ENCODE data around the gene NR6A1.
A peak's percentile ranks its signal among the peaks of the same experiment; 100 is the strongest.

The NR6A1 gene

DNA sequence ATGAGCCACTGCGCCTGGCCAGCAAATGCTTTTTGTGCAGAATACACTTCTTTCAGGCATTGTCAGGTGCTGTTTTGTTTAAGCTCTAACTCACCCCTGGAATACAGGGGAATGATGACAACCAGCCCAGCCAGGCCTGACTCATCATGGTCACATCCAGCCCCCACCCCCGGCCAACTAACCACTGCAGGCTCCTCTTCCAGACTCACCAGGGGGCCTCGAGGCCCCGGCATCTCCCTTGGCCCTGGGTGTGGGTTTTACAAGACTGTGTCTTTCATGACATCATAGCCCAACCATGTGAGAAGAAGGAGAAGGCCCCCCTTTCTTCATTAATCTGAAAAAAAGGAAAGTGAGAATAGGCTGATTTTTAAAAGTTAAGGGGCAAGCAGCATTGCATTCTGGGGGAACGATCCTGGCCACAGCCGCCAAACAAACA lies 41.3 kb upstream of the NR6A1 start (continued):
- TF ChIP-seq GLIS1 (tag by site-specific recombination; IDR thresholded peaks at IDR 0.05) (peak; percentile 88), ZNF366 (tag by site-specific recombination; conservative IDR thresholded peaks at IDR 0.05) (peak; percentile 84), ZNF514 (tag by site-specific recombination; IDR thresholded peaks at IDR 0.05) (no peak), SP7 (tag by site-specific recombination; IDR thresholded peaks at IDR 0.05) (peak; percentile 61; the same call in 1 of the 2 replicates), KLF8 (tag by site-specific recombination; IDR thresholded peaks at IDR 0.05) (peak; percentile 36; the same call in 1 of the 2 replicates), OSR2 (tag by site-specific recombination; IDR thresholded peaks at IDR 0.05) (peak; percentile 9; the same call in 1 of the 2 replicates), BCL11A (tag by site-specific recombination; IDR thresholded peaks at IDR 0.05; ENCODE audit: low read depth) (no peak), ZFP69B (tag by site-specific recombination; IDR thresholded peaks at IDR 0.05) (0 out of 2 replicates have a peak, but pooled peaks have one; percentile 15), ZNF837 (tag by site-specific recombination; IDR thresholded peaks at IDR 0.05) (no peak), ZNF530 (tag by site-specific recombination; IDR thresholded peaks at IDR 0.05; ENCODE audit: low read depth) (no peak), ZNF335 (tag by site-specific recombination; conservative IDR thresholded peaks at IDR 0.05) (peak; percentile 48; the same call in 1 of the 2 replicates), ZNF561 (tag by site-specific recombination; IDR thresholded peaks at IDR 0.05; ENCODE audit: borderline replicate concordance) (peak; percentile 72; the same call in 1 of the 2 replicates), ZNF747 (tag by site-specific recombination; IDR thresholded peaks at IDR 0.05) (no peak), ZNF529 (tag by site-specific recombination; IDR thresholded peaks at IDR 0.05; ENCODE audit: insufficient replicate concordance) (no peak), GLIS2 (tag by site-specific recombination; IDR thresholded peaks at IDR 0.05) (peak; percentile 66)
- TF ChIP-seq, protein P1, sequence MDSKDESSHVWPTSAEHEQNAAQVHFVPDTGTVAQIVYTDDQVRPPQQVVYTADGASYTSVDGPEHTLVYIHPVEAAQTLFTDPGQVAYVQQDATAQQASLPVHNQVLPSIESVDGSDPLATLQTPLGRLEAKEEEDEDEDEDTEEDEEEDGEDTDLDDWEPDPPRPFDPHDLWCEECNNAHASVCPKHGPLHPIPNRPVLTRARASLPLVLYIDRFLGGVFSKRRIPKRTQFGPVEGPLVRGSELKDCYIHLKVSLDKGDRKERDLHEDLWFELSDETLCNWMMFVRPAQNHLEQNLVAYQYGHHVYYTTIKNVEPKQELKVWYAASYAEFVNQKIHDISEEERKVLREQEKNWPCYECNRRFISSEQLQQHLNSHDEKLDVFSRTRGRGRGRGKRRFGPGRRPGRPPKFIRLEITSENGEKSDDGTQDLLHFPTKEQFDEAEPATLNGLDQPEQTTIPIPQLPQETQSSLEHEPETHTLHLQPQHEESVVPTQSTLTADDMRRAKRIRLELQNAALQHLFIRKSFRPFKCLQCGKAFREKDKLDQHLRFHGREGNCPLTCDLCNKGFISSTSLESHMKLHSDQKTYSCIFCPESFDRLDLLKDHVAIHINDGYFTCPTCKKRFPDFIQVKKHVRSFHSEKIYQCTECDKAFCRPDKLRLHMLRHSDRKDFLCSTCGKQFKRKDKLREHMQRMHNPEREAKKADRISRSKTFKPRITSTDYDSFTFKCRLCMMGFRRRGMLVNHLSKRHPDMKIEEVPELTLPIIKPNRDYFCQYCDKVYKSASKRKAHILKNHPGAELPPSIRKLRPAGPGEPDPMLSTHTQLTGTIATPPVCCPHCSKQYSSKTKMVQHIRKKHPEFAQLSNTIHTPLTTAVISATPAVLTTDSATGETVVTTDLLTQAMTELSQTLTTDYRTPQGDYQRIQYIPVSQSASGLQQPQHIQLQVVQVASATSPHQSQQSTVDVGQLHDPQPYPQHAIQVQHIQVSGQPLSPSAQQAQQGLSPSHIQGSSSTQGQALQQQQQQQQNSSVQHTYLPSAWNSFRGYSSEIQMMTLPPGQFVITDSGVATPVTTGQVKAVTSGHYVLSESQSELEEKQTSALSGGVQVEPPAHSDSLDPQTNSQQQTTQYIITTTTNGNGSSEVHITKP (tag by site-specific recombination; IDR thresholded peaks at IDR 0.05) = peak; percentile 88
- TF ChIP-seq, protein P2, sequence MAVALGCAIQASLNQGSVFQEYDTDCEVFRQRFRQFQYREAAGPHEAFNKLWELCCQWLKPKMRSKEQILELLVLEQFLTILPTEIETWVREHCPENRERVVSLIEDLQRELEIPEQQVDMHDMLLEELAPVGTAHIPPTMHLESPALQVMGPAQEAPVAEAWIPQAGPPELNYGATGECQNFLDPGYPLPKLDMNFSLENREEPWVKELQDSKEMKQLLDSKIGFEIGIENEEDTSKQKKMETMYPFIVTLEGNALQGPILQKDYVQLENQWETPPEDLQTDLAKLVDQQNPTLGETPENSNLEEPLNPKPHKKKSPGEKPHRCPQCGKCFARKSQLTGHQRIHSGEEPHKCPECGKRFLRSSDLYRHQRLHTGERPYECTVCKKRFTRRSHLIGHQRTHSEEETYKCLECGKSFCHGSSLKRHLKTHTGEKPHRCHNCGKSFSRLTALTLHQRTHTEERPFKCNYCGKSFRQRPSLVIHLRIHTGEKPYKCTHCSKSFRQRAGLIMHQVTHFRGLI (tag by site-specific recombination; IDR thresholded peaks at IDR 0.05) = peak; percentile 72; the same call in 1 of the 2 replicates
- TF ChIP-seq, protein P3, sequence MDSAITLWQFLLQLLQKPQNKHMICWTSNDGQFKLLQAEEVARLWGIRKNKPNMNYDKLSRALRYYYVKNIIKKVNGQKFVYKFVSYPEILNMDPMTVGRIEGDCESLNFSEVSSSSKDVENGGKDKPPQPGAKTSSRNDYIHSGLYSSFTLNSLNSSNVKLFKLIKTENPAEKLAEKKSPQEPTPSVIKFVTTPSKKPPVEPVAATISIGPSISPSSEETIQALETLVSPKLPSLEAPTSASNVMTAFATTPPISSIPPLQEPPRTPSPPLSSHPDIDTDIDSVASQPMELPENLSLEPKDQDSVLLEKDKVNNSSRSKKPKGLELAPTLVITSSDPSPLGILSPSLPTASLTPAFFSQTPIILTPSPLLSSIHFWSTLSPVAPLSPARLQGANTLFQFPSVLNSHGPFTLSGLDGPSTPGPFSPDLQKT (IDR thresholded peaks at IDR 0.05; ENCODE audit: borderline replicate concordance, low read depth, low read length) = no peak
- TF ChIP-seq, protein P4, sequence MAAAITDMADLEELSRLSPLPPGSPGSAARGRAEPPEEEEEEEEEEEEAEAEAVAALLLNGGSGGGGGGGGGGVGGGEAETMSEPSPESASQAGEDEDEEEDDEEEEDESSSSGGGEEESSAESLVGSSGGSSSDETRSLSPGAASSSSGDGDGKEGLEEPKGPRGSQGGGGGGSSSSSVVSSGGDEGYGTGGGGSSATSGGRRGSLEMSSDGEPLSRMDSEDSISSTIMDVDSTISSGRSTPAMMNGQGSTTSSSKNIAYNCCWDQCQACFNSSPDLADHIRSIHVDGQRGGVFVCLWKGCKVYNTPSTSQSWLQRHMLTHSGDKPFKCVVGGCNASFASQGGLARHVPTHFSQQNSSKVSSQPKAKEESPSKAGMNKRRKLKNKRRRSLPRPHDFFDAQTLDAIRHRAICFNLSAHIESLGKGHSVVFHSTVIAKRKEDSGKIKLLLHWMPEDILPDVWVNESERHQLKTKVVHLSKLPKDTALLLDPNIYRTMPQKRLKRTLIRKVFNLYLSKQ (tag by site-specific recombination; IDR thresholded peaks at IDR 0.05; ENCODE audit: borderline replicate concordance) = no peak
- TF ChIP-seq, protein P5, sequence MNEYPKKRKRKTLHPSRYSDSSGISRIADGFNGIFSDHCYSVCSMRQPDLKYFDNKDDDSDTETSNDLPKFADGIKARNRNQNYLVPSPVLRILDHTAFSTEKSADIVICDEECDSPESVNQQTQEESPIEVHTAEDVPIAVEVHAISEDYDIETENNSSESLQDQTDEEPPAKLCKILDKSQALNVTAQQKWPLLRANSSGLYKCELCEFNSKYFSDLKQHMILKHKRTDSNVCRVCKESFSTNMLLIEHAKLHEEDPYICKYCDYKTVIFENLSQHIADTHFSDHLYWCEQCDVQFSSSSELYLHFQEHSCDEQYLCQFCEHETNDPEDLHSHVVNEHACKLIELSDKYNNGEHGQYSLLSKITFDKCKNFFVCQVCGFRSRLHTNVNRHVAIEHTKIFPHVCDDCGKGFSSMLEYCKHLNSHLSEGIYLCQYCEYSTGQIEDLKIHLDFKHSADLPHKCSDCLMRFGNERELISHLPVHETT (tag by site-specific recombination; IDR thresholded peaks at IDR 0.05) = peak; percentile 26; the same call in 1 of the 2 replicates
- TF ChIP-seq, protein P6, sequence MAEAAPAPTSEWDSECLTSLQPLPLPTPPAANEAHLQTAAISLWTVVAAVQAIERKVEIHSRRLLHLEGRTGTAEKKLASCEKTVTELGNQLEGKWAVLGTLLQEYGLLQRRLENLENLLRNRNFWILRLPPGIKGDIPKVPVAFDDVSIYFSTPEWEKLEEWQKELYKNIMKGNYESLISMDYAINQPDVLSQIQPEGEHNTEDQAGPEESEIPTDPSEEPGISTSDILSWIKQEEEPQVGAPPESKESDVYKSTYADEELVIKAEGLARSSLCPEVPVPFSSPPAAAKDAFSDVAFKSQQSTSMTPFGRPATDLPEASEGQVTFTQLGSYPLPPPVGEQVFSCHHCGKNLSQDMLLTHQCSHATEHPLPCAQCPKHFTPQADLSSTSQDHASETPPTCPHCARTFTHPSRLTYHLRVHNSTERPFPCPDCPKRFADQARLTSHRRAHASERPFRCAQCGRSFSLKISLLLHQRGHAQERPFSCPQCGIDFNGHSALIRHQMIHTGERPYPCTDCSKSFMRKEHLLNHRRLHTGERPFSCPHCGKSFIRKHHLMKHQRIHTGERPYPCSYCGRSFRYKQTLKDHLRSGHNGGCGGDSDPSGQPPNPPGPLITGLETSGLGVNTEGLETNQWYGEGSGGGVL (tag by site-specific recombination; IDR thresholded peaks at IDR 0.05) = peak; percentile 51; the same call in 1 of the 2 replicates
- TF ChIP-seq, protein P7, sequence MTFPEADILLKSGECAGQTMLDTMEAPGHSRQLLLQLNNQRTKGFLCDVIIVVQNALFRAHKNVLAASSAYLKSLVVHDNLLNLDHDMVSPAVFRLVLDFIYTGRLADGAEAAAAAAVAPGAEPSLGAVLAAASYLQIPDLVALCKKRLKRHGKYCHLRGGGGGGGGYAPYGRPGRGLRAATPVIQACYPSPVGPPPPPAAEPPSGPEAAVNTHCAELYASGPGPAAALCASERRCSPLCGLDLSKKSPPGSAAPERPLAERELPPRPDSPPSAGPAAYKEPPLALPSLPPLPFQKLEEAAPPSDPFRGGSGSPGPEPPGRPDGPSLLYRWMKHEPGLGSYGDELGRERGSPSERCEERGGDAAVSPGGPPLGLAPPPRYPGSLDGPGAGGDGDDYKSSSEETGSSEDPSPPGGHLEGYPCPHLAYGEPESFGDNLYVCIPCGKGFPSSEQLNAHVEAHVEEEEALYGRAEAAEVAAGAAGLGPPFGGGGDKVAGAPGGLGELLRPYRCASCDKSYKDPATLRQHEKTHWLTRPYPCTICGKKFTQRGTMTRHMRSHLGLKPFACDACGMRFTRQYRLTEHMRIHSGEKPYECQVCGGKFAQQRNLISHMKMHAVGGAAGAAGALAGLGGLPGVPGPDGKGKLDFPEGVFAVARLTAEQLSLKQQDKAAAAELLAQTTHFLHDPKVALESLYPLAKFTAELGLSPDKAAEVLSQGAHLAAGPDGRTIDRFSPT (tag by site-specific recombination; IDR thresholded peaks at IDR 0.05) = peak; percentile 48; the same call in 1 of the 2 replicates

Measured in HEK293 (cell line).